Hematopoietic multipotent progenitor cell treated with erythropoietin and hydrocortisone succinate and interleukin-3 and kit ligand, for 8 days (in vitro differentiated cells): ENCODE data around the gene MCCC2.
"Not testable (repeated sequence)": the region's sequence is repeated elsewhere in the genome, so short reads cannot be mapped to it uniquely, and the experiment has no call there.

ENCODE experiments used
- DNase-seq: peaks from one replicate; pipeline ENCODE4 v3.0.0-alpha.2; 2015

The MCCC2 gene

DNA sequence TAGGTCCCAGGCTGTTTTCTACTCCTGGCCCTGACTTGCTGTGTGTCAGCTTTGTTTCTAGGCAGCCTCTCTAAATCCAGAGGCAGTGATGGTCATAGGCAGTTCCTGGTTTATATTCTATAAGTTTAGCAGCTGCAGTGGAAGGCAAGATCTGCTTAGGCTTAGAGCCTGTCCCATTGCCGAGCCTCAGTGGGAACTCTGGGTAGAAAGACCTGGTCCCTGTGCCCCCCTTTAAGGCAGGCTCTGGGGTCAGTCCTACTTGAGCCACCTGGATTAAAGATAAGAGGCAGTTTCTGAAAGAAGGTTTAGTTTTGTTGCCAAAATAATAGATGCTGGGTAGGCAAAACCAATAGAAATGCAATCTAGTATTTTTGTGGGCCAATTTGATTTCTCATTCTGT lies 13.6 kb downstream of the MCCC2 start:
- no peak for DNase-seq

DNA sequence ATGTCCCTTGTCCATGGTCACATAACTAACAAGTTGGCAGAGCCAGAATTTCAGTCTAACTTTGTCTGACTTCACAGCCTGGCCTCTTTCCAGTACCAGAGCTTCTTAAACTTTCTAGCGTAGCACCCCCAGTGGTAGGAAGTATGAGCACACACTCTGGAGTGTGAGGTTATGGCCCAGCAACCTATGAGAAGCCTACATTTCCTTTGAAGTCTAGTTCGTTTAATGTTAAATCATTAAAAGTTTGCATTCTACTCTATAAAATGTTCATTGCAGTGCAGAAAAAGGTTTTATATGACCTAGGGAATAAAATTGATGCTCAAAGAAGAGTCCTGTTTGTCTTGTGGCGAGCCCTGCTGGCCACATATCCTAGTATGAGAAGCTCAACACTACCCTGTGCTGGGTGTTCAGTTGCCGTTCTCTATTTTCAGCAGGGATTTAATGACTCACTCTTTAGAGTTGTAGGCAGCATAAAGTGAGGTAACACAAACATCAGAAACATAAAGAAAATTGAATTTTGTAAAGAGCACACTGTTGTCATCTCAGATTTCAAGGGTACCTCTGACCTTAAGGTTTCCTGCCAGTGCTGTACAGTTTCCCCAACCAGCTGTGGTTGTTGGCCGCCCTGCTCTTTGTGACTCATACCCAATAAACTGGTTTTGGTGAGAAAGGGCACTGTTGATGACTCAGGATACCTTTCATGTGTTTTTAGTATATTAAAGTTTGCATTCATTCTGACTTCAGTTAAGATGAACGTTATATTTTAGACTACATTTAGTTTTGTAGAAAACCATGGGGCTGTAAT lies 14.3 kb downstream of the MCCC2 start:
- DNase-seq, result peak; percentile 84

DNA sequence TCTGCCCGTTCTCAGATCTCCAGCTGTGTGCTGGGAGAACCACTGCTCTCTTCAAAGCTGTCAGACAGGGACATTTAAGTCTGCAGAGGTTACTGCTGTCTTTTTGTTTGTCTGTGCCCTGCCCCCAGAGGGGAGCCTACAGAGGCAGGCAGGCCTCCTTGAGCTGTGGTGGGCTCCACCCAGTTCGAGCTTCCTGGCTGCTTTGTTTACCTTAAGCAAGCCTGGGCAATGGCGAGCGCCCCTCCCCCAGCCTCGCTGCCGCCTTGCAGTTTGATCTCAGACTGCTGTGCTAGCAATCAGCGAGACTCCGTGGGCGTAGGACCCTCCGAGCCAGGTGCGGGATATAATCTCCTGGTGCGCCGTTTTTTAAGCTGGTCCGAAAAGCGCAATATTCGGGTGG lies 22.8 kb downstream of the MCCC2 start:
- not testable (repeated sequence) for DNase-seq

DNA sequence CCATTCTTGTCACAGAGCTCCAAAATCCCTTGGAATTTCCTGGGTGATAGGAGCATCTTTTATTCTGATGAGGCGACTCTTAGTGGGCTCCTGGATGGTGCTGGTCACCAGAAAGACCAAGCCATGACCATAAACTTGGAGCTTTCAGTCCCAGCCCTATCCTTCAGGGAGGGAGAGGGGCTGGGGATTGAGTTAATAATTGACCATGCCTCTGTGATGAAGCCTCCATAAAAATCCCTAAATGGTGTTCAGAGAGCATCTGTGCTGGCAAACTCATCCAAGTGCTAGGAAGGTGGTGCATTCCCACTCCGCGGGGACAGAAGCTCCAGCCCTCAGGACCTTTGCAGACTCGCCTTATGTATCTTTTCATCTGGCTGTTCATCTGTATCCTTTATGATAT lies 28.7 kb downstream of the MCCC2 start:
- no peak for DNase-seq

DNA sequence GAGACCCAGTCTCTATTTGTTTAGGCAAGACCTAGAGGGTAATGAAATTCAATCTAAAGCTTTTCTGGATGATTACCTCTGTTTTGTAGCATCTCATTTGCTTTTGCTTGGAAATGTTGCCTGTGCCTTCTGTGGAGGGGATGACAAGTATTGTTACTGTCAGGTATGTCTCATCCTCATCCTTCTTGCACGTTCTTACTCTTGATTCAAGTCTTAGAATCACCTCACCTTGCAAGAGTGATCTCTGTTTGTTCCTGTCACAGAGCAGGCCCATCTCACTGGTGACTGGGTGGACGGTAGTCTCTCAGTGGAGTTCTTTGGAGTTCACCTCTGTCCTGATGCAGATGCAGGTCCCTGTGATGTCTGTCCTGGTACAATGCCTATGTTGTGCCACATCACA lies 33.5 kb downstream of the MCCC2 start:
- DNase-seq, result no peak

DNA sequence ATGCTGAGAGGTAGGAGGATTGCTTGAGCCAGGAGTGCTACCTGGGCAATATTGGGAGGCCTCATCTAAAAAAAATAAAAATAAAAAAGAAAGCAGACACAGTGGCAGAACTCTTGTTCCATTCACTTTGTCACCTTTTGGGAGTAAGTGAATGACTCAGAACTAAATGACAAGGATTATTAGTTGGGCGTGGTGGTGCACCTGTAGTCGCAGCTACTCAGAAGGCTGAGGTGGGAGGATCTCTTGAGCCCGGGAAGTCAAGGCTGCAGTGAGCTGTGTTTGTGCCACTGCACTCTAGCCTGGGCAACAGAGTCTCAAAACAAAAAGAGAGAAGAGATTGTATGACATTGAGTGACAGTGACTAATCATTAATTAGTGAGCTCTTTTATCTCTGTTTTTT lies 34.1 kb downstream of the MCCC2 start:
- DNase-seq, result no peak

DNA sequence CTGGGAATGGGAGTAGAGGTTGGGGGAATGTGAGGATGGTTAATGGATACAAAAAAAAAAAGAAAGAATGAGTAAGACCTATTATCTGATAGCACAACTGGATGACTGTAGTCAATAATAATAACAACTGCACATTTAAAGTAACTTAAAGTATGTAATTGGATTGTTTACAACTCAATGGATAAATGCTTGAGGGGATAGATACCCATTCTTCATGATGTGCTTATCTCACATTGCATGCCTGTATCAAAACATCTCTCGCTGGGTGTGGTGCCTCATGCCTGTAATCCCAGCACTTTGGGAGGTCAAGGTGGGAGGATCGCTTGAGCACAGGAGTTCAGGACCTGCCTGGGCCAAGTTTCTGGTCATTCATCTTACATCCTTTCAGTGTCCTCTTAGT lies 34.6 kb downstream of the MCCC2 start:
- no peak for DNase-seq

DNA sequence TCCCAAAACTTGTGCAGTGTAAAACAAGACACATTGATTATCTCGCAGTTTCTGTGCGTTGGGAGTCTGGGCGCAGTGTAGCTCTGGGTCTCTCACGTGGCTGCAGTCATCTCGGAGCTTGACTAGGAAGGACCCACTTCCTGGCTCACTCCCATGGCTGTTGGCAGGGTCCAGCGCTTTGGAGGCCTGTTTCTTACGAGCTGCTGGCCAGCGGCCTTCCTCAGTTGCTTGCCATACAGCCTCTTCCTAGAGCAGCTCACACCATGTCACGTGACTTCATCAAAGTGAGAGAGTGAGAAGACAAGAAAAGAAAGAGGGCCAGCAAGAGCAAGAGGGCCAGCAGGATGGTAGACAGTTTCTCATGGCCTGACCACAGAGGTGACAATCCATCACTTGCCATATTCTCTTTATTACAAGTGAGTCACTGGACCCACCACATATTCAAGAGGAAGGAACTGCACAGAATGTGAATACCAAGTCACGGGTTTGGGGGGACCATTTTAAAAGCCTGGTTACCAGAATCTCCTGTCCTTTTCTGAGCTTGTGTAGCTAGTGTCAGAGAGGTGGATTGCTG lies 36.2 kb downstream of the MCCC2 start:
- DNase-seq, result no peak

DNA sequence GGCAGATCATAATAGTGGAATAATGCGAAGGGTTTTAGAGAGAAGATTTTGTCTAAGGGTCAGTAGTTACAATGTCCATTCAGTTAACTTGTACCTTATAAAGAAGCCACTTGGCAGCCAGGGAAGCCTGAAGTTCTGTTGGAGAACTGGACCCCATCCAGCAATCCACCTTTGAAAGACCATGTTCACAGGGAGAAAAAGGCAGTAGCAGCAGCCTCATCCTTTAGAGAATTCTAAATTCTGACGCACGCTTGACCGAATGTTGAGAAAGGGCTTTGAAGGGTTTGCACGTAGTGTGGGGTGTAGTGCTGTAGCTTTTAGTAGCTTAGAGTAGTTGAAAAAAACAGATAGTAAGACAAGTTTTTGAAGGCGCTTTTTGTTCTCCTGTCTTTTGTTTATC lies 42.8 kb downstream of the MCCC2 start:
- no peak for DNase-seq

DNA sequence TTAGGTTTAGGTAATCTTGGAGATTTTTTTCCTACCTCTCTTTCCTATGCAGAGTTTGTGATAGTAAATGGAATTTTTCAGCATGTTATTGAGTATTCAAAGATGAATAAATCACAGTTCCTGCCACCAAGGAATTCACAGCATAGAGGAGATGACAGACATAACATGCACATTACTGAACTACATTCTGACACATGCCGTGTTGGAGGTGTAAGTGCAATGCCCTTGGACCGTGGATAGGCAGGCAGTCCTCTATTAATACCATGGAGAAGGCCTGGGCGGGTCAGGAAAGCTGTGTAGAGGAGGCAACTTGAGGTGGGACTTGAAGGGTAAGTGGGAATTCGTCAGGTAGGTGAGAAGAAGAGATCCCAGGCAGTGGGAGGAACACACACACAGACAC lies 43.9 kb downstream of the MCCC2 start:
- DNase-seq, result no peak

DNA sequence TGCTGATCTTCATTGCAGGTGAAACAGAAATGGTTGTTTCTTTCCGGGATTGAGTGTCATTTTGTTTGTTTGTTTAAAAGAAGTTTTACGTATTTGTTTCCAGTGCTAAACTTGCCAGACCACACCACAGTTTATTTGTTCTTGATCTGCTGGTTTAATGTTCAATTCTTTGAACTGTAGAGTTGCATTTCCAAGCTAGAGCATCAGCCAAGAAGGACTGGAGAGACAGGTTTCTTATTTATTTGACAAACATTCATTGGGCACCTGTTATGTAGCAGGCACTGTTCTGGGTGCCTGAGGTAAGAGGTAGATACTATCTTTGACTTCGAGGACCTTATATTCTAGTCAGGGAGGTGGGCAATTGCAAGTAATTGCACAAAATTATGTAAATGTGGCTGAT lies 45.0 kb downstream of the MCCC2 start:
- no peak for DNase-seq

DNA sequence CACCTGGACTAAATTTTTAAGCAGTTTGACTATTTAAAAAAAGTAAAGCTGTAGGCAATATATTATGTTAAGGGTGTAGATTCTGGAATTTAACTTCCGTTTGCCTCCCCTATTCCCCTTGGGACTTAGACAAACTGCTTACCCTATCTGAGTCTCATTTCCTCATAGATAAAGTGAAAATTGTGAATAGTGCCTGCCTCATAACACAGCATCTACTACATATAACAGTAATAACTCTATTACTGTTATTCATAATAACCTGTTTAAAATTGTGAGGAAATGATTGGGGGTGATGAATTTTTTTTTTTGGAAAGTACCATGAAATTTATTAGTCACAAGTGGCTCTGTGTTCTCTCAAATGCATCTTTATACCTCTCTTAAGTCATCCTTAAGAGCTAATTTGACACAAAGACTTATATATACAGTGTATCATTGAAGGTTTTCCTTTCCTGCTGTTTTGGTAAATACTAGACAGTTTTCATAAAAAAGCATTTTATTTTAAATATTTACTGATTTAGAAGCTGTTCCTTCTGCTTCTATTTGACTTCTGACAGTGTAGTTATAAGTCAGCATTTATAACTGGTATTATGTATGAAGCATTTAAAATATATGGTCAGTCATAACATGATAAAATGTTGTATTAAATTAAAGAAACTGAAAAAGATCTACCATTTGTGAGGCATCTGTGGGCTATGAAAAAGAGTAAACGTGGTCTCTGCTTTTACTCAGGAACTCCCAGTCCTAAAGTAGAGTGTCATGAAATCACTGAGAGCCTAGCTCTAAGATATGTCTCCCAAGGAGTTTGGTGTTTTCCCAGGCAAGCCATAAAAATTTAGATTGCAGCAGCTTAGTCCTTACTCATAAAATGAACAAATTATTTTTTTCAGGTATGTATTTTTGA lies 46.4 kb downstream of the MCCC2 start:
- no peak for DNase-seq

DNA sequence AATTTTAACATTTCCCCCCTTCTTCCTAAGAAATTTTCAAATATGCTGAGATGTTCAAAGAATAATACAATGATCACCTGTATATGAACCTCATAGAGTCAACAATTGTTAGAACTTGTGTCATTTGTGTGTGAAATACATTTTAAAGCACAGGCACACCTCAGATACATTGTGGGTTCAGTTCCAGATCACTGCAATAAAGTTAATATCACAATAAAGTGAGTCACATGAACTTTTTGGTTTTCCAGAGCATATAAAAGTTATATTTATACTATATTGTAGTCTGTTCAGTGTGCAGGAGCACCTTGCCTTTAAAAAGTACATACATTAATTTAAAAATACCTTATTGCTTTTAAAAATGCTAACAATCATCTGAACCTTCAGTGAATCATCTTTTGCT lies 50.0 kb downstream of the MCCC2 start:
- DNase-seq, result no peak

DNA sequence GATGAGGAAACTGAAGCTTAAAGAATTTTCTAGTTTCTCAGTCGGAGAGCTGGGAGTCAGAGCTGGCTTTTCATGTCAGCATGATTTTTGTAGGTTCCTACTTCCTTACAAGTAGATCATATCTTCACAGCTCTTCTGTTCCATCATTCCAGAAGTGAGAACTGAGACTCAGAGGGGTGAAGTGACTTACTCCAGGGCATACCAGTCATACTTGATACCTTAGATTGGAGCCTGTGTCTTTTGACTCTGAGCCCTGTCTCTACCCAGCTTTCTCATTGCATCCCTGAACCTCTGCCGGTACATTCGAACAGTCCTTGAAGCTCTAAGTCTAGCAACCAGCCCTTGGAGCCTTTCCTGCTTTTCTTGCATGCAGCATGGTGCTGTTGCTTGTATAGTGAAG lies 53.3 kb downstream of the MCCC2 start:
- DNase-seq, result no peak

DNA sequence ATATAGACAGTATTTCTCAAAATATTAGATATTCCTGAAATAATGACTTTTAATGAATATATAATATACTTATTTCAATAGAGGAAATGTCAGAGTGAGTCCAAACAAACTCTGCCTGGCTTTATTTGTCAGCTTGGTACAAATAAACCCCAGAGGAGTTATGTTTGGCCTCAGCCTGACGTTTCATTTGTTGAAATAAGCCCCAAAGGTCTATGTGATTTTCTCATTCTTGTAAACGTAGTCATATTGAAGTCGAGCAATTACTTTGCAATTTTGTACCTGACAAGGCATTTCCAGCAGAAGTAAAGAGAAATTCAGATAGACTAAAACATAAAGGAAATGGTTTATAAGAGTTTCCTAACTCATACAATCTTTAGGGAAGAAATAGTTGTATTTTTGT lies 57.9 kb downstream of the MCCC2 start:
- no peak for DNase-seq

DNA sequence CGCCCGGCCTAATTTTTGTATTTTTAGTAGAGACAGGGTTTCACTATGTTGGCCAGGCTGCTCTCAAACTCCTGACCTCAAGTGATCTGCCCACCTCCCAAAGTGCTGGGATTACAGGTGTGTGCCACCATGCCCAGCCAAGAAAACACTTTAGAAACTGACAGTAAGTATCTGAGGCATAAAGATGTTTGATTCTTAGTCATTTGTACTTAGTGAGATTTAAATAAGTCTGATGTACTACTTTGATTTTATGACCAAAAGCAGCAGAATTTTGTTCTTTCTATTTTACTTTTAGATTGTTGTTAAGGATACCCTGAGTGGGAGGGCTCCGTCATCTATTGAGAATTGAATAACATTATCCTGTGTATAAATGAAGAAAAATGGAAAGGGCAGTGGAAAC lies 63.8 kb downstream of the MCCC2 start:
- not testable (repeated sequence) for DNase-seq

DNA sequence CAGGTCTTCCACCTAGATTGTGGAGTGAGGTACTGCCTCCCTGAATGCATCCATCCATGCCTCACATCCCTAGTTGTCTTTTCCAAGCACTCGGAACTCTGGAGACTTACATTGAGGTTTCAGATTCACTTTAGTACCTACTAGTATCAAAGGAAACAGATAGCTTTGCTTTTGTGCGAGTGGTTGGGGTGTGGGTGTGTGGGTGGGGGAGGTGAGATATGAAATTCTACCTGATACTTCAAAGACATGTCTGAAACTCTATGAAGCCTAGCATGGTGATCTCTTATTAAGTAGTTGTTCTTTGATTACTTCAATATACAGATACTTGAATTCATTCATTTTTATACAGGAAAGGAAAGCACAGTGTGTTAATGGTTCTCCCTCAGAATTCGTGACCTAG lies 64.4 kb downstream of the MCCC2 start:
- DNase-seq, result no peak

DNA sequence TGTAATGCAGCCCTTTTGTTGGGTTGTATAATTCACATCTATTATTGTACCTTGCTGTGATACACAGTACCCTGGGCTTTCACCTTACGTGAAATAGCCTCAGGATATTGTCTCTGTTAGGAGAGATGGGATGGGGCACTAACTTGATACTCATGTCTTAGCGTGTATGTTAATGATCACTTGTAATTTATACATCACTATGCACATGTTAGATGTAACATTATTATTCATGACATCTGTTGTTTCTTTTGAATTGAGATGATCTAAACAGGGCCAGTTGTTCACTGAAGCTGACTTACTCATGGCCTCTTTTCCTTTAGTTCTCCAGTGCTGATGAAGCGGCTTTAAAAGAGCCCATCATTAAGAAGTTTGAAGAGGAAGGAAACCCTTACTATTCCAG lies 65.2 kb downstream of the MCCC2 start:
- DNase-seq, result no peak

DNA sequence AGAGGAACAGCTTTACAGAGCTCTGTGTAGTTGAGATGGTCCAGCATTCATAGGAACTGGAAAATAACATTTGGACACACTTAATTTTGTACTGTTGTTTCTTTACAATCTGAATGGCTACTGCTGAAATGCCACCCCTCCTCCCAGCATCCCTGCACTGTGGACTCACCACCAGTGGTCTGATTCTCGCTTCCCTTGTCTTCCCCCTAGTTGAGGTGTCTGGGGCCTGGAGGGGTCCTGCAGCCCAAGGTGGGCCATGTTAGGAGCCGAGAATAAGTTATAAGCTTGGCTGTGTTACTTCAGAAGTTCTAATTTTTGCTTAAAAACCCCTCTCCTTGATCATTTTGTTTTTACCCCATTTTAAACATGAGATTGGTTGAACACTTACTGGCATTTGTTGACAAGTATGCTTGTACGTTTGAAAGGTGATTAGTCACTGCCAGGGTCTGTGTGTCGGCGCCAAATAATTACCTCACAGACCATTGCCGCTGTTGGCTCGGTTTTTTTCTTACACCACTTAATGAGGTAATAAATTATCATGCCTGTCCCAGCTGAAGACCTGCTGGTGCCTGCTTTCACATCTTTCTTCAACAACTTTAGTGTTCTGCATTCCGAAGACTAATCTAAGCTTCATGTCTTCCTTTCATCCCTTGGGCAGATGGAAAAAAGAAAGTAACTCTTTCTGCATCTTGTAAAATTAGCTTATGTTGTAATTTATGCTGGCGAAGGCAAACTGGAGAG lies 65.8 kb downstream of the MCCC2 start:
- no peak for DNase-seq

DNA sequence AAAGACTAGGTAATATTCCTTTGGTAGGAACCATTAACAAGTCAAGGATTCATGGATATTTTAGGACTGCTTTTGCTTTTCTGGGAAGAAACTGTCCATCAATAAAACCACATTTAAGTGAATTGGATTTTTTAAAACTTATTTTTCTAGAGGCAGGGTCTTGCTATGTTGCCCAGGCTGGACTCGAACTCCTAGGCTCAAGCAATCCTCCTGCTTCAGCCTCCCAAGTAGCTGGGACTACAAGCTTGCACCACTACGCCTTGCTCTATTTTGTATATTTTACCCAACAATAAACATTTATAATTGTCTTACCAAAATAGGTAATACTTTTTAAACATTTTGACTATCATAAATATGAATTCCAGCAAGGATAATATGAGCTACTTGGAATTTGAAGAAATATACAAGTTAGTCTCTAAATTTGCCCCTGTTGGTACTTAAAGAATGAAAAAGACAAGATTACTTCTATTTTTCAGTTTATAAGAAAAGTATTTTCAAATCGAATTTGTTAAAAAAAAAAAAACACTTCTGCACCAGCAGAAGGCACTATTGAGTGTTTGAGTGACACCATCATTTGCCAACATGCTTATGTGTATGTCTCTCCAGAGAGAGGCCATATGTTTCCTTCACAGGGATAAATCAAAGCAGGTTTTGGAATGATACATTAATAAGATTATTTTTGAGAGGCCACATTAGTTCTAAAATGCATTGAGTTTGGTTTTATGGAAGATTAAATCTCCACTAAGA lies 71.9 kb downstream of the MCCC2 start:
- peak; percentile 22 for DNase-seq

DNA sequence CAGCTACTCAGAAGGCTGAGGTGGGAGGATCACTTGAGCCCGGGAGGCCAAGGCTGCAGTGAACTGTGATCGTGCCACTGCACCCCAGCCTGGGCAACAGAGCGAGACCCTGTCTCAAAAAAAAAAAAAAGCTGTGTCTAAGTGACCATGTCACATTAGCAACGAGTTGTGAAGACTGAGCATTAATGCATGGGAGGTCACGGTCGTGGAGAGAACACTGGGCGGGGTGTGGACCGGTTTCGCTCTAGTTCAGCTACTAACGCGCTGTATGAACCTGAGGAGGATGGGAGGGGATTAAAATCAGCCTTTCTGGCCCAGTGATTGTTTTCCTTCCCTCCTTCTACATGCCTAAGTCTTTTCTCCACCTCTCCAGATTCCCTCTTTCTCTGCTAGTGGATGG lies 75.2 kb downstream of the MCCC2 start:
- DNase-seq, result no peak

DNA sequence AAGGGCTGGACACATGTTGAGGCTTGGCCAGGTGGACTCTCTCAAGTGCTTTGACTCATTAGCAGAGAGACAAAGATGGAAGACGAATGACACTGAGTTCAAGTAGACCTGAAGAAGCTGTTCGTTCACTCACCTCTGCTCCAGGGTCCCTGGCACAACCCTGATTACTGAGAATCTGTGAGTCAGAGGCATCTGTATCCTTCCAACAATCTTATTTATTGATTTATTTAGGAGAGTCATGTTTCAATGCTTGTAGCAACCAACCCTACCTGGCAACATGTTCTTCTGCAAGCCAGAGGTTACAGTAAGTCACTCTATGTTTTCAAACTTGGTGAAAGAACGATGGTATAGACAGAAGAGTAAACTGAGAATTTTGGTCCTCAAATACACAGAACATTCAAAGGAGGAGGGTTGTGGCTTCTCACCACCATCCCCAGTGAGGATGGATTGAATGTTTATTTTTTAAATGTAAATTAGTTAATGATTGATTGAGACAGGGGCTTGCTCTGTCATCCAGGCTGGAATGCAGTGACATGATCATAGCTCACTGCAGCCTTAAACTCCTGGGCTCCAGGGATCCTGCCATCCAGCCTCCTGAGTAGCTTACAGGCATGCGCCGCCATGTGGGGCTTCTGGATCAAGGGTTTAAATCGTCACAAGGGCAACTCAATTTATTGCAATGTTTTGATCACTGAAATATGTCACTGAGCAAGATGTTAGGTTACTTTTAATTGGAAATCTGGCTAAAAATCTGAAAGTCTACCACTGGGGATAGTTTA lies 76.2 kb downstream of the MCCC2 start:
- no peak for DNase-seq
